HepG2 (cell line): Measurements from ENCODE around the gene TTC6. TPM values are rescaled to one million over a fixed set of nuclear protein-coding genes. Genes with fewer than 3 reads are reported as not detected.

ENCODE experiments used
- EP300 ChIP-seq, 3 experiments: sonication (generic) in 1 of 3; formaldehyde crosslinking in 1 of 3; IDR thresholded peaks; 2 replicates each; pipeline versions ENCODE4 v1.5.1 to v1.6.1; 2011 to 2020; ENCODE audit warnings: low read depth in 2 of 3, low read length in 2 of 3, borderline replicate concordance in 1 of 3, improper control_type of control experiment in 1 of 3, mild to moderate bottlenecking in 1 of 3, missing genetic modification reagents in 1 of 3, moderate library complexity in 1 of 3
- FOXO1 ChIP-seq: sonication (generic); formaldehyde crosslinking; IDR thresholded peaks from 2 replicates; pipeline ENCODE4 v1.4.0; 2020; ENCODE audit warnings: missing genetic modification reagents
- JARID2 ChIP-seq: sonication (generic); formaldehyde crosslinking; IDR thresholded peaks from 2 replicates; pipeline ENCODE4 v1.8.1; 2023; ENCODE audit warnings: missing genetic modification reagents, inconsistent platforms; ENCODE audit not compliant: insufficient replicate concordance
- NFKB2 ChIP-seq: sonication (generic); formaldehyde crosslinking; IDR thresholded peaks from 2 replicates; pipeline ENCODE4 v1.4.0; 2020; ENCODE audit warnings: missing genetic modification reagents, borderline replicate concordance
- NKX3-1 ChIP-seq: sonication (generic); formaldehyde crosslinking; IDR thresholded peaks from 2 replicates; pipeline ENCODE4 v1.5.0; 2020; ENCODE audit warnings: missing genetic modification reagents
- RAD21 ChIP-seq: fragments of 450-650 bp; formaldehyde crosslinking; IDR thresholded peaks from 2 replicates; pipeline ENCODE4 v1.5.0; 2020; ENCODE audit warnings: mild to moderate bottlenecking
- RNF2 ChIP-seq: fragments of 450-650 bp; conservative IDR thresholded peaks from 2 replicates; pipeline ENCODE4 v1.6.1; 2016; ENCODE audit warnings: low read depth
- SATB2 ChIP-seq: sonication (generic); formaldehyde crosslinking; IDR thresholded peaks from 2 replicates; pipeline ENCODE4 v1.5.0; 2020; ENCODE audit warnings: missing genetic modification reagents
- TAF15 ChIP-seq: fragments of 200-400 bp; formaldehyde crosslinking; IDR thresholded peaks from one replicate; pipeline ENCODE4 v1.6.1; 2018; ENCODE audit warnings: mild to moderate bottlenecking, low read depth, low read length; ENCODE audit not compliant: poor library complexity, severe bottlenecking
- ZBTB40 ChIP-seq, 2 experiments: fragments of 450-650 bp in 1 of 2; sonication (generic) in 1 of 2; formaldehyde crosslinking in 1 of 2; IDR thresholded peaks; 2 replicates each; pipeline versions ENCODE4 v1.6.1 to v1.8.0; 2016 to 2022; ENCODE audit warnings: antibody characterized with exemption in 1 of 2, mild to moderate bottlenecking in 1 of 2, missing genetic modification reagents in 1 of 2
- ZBTB8A ChIP-seq: sonication (generic); formaldehyde crosslinking; IDR thresholded peaks from 2 replicates; pipeline ENCODE4 v1.4.0; 2020; ENCODE audit warnings: mild to moderate bottlenecking, low read depth, missing genetic modification reagents, borderline replicate concordance
- ZNF451 ChIP-seq: sonication (generic); formaldehyde crosslinking; IDR thresholded peaks from 2 replicates; pipeline ENCODE4 v1.5.0; 2020; ENCODE audit warnings: mild to moderate bottlenecking, missing genetic modification reagents
- ZNF503 ChIP-seq: sonication (generic); formaldehyde crosslinking; IDR thresholded peaks from 2 replicates; pipeline ENCODE4 v1.4.0; 2020; ENCODE audit warnings: missing genetic modification reagents
- ZSCAN22 ChIP-seq: sonication (generic); formaldehyde crosslinking; IDR thresholded peaks from 2 replicates; pipeline ENCODE4 v1.4.0; 2020; ENCODE audit warnings: mild to moderate bottlenecking, missing genetic modification reagents
- polyA plus RNA-seq, 8 experiments: library from polyadenylated mRNA; depleted of rRNA in 3 of 8; stranded (reverse) in 7 of 8; unstranded in 1 of 8; fragments of >200 nt; fragmentation: Illumina TruSeq in 4 of 8; extraction: Trizol in 4 of 8; gene quantifications; 2 replicates each; pipeline versions ENCODE4 v1.2.1 to v1.2.3, GENCODE V29; 2011 to 2016; ENCODE audit warnings: low read depth in 4 of 8, missing spikeins in 1 of 8, mixed read lengths in 1 of 8; ENCODE audit not compliant: insufficient read depth in 1 of 8
- total RNA-seq, 5 experiments: library from RNA; depleted of rRNA; stranded (reverse); fragments of >200 nt; fragmentation: Illumina TruSeq; extraction: Trizol; gene quantifications; 2 replicates each; pipeline ENCODE4 v1.2.3, GENCODE V29; 2016; ENCODE audit warnings: low read depth in 1 of 5

TTC6 gene
- total and polyA plus RNA-seq, 2 of the 13 experiments (the other 11 are each of a cell fraction or from before 2014, with no cell fraction given): 9.3 to 27.4 TPM

DNA sequence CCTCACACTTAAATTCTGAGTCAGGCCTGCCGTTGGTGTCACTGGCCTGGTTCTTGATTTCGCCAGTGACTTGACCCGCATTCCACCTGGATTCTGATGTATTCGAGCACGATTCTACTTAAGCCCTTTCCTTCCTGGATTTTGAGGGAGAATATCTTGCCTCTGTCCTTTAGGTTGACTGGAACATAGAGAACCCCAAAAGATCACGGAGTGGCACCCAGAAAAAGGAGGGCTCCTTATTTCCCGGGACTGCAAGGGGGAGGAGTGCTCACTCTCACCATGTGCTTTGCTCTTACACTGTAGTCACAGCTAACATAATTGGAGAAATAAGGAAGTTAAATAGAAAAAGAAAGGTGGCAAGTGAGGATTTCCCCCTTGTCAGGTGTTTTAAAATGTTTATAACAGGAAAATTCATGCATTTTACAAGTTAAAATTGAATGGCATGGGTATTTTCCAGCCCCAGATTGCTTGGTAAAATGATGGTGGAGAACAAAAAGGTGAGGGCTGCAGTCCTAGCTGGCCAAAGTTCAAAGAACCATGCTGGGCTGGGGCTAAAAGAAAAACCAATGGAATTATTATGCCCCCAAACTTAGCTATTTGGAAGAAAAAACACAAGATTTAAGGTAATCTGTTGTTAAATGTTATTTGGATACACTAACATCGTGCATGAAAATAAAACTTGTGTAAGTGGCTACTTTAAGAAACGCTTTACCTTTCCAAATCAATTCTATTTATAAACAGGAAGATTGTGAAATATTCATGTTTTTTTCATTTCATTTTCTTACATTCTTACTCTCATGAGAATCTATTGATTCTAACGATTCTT, 9.2 kb upstream of the TTC6 start (continued):
- TF ChIP-seq ZBTB40 (IDR thresholded peaks at IDR 0.05) (no peak), ZBTB40 (CRISPR knock-in tag; IDR thresholded peaks at IDR 0.05) (no peak), RAD21 (CRISPR knock-in tag) (no peak), ZNF503 (no peak), SATB2 (CRISPR knock-in tag) (0 out of 2 replicates have a peak, but pooled peaks have one; percentile 62), FOXO1 (CRISPR knock-in tag) (no peak), JARID2 (no peak), TAF15 (no peak), NFKB2 (CRISPR knock-in tag) (no peak), NKX3-1 (CRISPR knock-in tag) (no peak), ZNF451 (CRISPR knock-in tag) (no peak), ZBTB8A (CRISPR knock-in tag) (no peak), ZSCAN22 (CRISPR knock-in tag) (no peak), EP300 (IDR thresholded peaks at IDR 0.05; ENCODE audit: low read depth in 2 of 2, low read length in 2 of 2) (0 out of 4 replicates have a peak, but pooled peaks of 1 of the 2 experiments have one; percentile 16), EP300 (CRISPR knock-in tag; IDR thresholded peaks at IDR 0.05; ENCODE audit: borderline replicate concordance) (no peak), RNF2 (no peak)
